ENCODE data around the gene ZPR1.
"Not testable (repeated sequence)": the region's sequence is repeated elsewhere in the genome, so short reads cannot be mapped to it uniquely, and the experiment has no call there.

The ZPR1 gene, protein sequence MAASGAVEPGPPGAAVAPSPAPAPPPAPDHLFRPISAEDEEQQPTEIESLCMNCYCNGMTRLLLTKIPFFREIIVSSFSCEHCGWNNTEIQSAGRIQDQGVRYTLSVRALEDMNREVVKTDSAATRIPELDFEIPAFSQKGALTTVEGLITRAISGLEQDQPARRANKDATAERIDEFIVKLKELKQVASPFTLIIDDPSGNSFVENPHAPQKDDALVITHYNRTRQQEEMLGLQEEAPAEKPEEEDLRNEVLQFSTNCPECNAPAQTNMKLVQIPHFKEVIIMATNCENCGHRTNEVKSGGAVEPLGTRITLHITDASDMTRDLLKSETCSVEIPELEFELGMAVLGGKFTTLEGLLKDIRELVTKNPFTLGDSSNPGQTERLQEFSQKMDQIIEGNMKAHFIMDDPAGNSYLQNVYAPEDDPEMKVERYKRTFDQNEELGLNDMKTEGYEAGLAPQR

DNA sequence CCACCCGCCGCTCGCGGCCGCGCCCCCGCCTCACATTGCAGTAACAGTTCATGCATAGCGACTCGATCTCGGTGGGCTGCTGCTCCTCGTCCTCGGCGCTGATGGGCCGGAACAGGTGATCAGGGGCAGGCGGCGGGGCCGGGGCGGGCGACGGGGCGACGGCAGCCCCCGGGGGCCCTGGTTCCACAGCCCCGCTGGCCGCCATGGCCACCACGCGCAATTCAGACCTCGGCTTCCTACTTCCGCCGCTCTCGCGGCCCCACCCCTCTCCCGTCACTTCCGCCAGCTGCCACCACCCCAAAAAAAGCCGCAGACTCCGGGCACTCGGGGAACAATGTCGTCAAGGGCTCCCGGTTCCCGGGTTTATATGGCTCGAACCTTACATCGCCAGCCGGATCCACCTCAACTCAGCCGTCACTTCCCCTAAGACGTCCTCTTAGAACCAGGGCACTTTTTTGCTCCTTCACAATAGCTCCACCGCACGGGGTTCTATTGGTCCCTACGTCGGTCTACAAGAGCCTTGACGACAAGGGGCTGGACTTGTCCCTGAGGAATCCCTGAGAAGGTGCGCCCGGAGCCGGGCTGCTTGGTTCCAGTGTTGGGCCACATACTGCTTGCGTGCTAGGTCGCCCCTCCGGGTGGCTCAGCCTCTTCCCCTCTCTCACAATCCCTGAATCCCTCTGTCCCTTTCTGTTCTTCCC, at the start of gene ZPR1:
ZPR1 (minus strand) TSS at position 238 of the 701 bp plus-strand sequence; CDS start at position 205, 33 bp downstream.
- peak; percentile 38 for DNase-seq

DNA sequence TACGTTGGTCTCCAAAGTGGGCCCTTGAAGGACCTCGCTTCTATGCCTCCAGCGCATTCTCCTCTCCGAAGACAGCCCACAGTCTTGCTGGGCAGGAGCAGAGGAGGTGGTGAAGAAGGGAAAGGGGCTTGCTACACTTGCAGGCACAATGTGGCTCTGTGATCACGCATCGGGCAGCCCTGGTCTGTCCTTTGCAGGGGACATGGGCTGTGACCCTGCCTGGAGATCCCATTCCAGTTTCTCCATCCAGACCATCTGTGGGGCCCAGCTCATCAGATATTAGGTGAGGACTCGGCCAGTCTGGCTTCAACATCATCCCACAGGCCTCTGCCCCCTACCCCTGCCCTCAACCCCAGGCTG, 48.8 kb upstream of the ZPR1 start:
- no peak for DNase-seq

DNA sequence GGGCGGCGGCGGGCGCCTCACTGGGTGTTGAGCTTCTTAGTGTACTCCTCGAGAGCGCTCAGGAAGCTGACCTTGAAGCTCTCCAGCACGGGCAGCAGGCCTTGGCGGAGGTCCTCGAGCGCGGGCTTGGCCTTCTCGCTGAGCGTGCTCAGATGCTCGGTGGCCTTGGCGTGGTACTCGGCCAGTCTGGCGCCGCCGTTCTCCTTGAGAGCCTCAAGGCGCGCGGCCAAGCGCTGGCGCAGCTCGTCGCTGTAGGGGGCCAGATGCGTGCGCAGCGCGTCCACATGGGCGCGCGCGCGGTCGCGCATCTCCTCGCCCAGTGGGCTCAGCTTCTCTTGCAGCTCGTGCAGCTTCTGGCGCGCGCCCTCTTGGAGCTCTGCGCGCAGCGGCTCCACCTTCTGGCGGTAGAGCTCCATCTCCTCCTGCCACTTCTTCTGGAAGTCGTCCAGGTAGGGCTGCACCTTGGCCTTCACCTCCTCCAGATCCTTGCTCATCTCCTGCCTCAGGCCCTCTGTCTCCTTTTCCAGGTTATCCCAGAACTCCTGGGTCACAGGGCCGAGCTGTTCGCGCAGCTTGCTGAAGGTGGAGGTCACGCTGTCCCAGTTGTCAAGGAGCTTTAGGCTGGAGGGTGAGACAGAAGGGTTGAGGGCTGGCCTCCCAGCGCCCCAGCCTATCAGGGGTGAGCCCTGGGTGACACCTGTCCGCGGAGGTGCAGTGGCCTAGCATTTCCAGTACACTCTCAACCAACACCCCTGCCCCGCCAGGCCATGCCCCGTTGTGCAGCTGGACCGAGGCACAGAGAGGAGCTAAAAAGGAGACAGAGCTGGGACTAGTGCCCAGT, 48.2 kb upstream of the ZPR1 start:
- DNase-seq: peak; percentile 69

DNA sequence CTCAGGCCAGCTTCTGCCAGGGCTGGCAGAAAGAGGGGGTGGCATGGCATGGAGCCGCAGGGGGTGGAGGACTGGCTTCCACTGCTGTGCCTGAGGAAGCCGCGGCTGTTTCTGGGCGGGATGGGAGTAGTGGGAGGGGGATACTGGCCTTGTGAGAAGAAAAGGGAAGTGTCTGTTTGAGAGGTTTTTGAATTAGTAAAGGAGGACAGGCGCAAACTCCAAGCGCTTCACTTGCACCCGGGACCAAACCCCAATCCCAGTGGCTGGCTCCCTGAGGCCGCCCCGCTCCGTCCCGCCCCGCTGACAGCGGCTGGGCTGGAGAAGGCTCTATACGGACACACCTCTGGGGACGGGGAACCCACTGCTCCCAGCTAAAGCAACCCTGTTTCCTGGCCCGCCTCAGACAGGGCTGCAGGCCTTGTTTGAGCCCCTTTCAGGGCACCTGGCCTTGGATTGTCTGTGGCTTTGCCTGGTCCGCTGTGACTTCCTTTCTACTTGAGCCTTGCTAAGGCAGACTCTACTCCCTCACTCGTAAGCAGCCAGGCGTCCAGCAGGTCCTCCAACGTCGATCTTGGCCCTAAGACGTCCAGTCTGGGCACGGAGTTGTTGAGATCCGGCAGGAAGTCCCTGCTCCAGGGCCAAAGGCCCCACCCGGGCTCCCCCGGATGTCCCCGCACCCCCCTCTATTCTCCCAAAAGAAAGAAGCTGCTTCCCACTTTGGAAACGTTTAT, 47.4 kb upstream of the ZPR1 start:
- DNase-seq: no peak

DNA sequence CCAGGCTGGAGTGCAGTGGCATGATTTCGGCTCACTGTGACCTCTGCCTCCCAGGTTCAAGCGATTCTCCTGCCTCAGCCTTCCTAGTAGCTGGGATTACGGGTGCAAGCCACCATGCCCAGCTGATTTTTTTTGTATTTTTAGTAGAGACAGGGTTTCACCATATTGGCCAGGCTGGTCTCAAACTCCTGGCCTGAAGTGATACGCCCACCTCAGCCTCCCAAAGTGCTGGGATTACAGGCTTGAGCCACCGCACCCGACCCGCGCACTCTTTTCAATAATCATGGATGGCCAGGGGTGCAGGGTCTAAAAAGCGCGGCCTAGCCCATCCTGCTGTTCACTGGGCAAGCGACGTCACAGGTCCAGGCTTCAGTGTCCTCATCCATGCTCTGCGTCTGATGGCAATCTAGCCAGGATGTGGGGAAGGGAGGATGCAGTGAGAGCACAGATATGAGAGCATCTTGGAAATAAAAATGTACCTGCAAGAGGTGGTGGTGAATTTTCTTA, 46.8 kb upstream of the ZPR1 start:
- DNase-seq: not testable (repeated sequence)

DNA sequence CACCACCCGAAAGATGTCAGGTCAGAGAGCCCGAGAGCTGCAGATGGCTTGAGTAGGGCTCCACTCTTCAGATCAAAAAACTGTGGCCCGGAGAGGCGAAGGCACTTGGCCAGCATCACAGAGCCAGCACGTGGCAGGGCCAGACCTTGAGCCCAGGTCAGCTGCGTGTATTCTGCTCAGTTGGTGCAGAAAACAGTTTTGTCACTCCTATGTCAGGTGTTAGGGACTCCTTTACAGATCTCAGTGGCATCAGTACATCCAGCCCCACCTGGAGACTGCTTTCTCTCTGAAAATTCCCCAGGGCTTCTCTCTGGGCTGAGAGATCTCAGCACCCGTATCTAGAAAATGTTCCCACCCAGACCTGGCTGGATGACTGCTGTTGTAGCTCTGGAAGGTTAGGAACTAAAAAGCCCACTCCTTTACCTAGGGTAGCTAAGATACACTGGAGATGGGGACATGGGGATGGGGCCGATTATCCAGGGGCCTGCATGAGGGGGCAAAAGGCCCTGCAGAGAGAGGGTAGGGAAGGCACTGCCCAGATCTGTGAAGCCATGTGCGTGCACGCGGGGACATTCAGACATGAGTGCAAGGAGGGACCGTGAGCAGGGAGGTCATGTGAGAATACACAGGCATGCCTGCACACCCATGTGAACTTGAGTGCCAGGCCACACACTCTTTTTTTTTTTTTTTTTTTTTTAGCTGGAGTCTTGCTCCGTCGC, 46.2 kb upstream of the ZPR1 start:
- DNase-seq: no peak

DNA sequence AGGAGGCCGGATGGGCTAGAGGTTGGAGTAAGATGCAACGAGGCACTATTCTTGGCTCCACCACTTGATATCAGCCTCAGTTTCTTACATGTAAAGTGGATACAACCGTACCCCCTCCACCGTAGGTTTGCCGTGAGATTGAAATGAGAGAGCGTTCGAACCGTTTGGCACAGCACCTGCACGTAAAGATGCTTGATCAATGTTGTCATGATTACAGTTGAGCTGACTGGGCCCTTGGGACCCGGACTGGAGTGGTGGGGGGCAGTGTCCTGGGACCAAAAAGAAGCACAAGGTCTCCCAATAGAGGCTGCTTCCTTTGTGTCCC, 45.6 kb upstream of the ZPR1 start:
- no peak for DNase-seq

DNA sequence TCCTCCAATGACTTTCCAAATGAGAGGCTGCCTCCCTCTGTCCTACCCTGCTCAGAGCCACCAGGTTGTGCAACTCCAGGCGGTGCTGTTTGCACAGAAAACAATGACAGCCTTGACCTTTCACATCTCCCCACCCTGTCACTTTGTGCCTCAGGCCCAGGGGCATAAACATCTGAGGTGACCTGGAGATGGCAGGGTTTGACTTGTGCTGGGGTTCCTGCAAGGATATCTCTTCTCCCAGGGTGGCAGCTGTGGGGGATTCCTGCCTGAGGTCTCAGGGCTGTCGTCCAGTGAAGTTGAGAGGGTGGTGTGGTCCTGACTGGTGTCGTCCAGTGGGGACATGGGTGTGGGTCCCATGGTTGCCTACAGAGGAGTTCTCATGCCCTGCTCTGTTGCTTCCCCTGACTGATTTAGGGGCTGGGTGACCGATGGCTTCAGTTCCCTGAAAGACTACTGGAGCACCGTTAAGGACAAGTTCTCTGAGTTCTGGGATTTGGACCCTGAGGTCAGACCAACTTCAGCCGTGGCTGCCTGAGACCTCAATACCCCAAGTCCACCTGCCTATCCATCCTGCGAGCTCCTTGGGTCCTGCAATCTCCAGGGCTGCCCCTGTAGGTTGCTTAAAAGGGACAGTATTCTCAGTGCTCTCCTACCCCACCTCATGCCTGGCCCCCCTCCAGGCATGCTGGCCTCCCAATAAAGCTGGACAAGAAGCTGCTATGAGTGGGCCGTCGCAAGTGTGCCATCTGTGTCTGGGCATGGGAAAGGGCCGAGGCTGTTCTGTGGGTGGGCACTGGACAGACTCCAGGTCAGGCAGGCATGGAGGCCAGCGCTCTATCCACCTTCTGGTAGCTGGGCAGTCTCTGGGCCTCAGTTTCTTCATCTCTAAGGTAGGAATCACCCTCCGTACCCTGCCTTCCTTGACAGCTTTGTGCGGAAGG, 44.8 kb upstream of the ZPR1 start:
- DNase-seq: no peak

DNA sequence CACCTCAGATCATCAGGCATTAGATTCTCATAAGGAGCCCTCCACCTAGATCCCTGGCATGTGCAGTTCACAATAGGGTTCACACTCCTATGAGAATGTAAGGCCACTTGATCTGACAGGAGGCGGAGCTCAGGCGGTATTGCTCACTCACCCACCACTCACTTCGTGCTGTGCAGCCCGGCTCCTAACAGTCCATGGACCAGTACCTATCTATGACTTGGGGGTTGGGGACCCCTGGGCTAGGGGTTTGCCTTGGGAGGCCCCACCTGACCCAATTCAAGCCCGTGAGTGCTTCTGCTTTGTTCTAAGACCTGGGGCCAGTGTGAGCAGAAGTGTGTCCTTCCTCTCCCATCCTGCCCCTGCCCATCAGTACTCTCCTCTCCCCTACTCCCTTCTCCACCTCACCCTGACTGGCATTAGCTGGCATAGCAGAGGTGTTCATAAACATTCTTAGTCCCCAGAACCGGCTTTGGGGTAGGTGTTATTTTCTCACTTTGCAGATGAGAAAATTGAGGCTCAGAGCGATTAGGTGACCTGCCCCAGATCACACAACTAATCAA, 44.0 kb upstream of the ZPR1 start:
- no peak for DNase-seq

DNA sequence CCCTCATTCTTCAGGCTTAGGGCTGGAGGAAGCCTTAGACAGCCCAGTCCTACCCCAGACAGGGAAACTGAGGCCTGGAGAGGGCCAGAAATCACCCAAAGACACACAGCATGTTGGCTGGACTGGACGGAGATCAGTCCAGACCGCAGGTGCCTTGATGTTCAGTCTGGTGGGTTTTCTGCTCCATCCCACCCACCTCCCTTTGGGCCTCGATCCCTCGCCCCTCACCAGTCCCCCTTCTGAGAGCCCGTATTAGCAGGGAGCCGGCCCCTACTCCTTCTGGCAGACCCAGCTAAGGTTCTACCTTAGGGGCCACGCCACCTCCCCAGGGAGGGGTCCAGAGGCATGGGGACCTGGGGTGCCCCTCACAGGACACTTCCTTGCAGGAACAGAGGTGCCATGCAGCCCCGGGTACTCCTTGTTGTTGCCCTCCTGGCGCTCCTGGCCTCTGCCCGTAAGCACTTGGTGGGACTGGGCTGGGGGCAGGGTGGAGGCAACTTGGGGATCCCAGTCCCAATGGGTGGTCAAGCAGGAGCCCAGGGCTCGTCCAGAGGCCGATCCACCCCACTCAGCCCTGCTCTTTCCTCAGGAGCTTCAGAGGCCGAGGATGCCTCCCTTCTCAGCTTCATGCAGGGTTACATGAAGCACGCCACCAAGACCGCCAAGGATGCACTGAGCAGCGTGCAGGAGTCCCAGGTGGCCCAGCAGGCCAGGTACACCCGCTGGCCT, 42.5 kb upstream of the ZPR1 start:
- DNase-seq: no peak

DNA sequence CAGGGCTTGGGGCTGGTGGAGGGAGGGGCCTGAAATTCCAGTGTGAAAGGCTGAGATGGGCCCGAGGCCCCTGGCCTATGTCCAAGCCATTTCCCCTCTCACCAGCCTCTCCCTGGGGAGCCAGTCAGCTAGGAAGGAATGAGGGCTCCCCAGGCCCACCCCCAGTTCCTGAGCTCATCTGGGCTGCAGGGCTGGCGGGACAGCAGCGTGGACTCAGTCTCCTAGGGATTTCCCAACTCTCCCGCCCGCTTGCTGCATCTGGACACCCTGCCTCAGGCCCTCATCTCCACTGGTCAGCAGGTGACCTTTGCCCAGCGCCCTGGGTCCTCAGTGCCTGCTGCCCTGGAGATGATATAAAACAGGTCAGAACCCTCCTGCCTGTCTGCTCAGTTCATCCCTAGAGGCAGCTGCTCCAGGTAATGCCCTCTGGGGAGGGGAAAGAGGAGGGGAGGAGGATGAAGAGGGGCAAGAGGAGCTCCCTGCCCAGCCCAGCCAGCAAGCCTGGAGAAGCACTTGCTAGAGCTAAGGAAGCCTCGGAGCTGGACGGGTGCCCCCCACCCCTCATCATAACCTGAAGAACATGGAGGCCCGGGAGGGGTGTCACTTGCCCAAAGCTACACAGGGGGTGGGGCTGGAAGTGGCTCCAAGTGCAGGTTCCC, 41.8 kb upstream of the ZPR1 start, which contains the start of gene APOC3:
APOC3 (plus strand) TSS at position 383 of the 659 bp plus-strand sequence. CDS start 676 bp downstream, outside the sequence.
- no peak for DNase-seq

DNA sequence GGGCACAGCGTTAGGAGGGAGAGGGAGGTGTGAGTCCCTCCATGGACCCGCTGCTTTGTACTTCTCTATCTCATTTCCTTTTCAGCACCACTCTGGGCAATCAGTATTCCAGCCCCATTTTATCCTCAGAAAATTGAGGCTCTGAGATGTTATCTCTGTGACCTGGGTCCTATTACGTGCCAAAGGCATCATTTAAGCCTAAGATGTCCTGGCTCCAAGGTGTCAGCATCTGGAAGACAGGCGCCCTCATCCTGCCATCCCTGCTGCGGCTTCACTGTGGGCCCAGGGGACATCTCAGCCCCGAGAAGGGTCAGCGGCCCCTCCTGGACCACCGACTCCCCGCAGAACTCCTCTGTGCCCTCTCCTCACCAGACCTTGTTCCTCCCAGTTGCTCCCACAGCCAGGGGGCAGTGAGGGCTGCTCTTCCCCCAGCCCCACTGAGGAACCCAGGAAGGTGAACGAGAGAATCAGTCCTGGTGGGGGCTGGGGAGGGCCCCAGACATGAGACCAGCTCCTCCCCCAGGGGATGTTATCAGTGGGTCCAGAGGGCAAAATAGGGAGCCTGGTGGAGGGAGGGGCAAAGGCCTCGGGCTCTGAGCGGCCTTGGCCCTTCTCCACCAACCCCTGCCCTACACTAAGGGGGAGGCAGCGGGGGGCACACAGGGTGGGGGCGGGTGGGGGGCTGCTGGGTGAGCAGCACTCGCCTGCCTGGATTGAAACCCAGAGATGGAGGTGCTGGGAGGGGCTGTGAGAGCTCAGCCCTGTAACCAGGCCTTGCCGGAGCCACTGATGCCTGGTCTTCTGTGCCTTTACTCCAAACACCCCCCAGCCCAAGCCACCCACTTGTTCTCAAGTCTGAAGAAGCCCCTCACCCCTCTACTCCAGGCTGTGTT, 41.1 kb upstream of the ZPR1 start:
- no peak for DNase-seq

DNA sequence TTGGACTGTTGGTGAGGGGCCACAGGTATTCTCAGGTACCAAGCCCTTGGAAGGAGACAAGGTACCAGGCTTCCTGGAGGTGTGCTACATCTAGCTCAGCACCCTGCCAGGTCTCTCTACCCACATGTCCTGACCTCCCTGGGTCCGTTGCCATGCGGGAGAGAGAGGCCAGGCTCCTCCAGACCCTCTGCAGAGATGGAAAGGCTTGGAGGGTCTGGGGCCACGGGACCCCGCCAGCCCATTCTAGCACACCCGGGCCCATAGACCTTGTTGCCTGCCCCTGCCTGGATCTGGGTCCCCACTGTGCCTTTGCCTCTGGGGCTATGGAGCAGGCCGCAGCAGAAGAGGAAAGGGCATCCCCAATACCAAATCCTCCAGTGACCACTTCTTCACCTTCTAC, 39.6 kb upstream of the ZPR1 start:
- no peak for DNase-seq

DNA sequence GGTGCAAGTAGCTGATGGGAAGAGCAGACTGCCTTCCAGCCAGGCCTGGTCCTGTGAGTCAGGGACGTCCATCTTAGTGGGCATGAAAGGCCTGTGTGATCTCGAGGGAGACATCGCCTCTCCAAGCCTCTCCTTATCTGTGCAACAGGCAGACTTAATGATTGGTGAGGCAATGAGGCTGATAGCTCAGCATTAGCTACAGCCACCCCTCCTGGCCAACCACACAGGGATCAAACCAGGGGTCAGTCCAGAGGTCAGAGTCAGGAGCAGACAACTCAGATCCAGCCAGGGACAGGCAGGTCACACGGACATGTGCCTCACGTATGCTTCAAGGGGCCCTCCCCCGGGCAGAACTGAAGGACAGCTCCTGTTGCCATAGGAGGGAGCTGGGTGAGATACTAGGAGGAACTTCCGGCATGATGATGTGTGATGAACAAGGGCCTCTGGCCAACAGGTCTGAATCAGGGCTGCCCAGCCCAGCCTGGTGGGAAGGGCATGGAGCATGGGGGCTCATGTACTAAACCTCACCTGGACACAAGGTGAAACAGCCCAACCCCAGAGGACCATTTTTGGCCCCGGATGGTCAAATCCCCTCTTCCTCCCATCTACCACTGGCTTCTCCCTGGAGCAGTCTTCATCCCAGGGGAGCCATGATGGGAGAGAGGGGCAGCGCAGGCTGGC, 39.1 kb upstream of the ZPR1 start:
- no peak for DNase-seq

DNA sequence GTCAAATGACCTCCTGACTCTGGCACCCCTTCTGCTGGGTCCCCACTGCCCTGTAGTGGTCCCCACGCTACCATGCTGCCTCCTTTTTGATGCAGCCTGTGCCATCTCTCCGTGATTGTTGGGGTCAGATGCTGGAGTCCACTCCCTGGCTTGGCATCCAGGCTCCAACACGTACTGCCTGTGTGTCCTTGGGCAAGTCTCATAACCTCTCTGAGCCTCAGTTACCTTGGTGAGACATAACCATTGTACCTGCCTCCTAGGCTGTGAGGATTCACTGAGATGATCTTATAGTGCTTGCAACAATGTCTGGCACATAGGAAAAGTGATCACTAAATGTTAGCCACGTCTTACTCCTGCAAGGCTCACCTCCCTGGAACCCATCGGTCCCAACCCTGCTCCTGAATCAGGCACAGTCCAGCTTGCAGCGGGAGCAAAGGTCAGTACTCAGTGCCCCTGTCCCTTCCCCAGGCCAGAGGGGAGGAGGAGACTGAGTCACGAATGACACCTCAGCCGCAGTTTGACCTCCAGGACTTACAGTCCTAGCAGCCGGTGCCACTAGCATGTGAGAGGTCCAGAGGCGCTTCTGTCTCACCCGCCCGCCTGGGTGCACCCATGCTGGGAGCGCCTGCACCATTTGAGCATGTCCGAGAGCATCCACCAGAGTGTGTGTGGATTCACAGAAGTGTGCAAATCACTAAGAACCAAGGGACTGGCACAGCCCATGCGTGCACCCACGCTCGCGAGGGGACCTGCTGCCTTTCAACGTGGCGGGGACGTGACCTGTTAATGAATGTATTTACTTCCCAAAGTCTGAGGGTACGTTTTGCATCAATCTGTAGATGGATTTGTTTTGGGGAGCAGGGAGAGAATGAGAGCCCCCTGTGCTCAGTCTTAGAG, 38.3 kb upstream of the ZPR1 start:
- DNase-seq: no peak

DNA sequence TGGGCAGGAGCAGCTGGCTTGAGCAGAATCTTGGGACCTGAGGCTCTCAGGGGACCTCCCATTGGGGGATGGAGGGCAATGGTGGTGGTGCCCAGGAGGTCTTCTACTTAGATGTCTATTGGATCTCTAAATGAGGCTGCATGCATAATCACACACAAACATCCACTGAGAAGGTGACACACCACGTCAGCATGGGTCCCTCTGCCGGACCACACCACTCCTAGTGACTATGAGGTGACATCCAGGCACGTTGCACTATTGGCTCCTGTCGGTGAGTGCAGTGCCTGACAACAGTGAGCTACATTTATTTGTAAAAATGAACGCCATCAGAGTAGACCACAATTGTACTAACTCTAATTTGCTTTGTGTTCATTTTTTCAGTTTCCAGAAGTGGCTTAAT, 37.6 kb upstream of the ZPR1 start:
- no peak for DNase-seq
